Peyer's patch (tissue), 4 donors: ENCODE data around the gene RAB37.

Source experiments
- CTCF ChIP-seq, 6 experiments: fragments of 450-650 bp in 4 of 6; fragments of 200-600 bp in 2 of 6; sonication (generic) in 1 of 6; IDR thresholded peaks; one replicate each; pipeline ENCODE4 v1.5.1; 2017 to 2019; ENCODE audit warnings: antibody characterized with exemption in 6 of 6, mild to moderate bottlenecking in 3 of 6, moderate library complexity in 1 of 6
- POLR2A ChIP-seq, 2 donors: fragments of 450-650 bp; IDR thresholded peaks; one replicate each; pipeline ENCODE4 v1.5.1; 2017; ENCODE audit warnings: antibody characterized with exemption in 2 of 2, mild to moderate bottlenecking in 2 of 2, moderate library complexity in 2 of 2

GRCh38 chr17:74750039-74750326 is 12.9 kb downstream of the RAB37 start:
- TF ChIP-seq CTCF (IDR thresholded peaks at IDR 0.05), result no peak
- no peak for TF ChIP-seq POLR2A (IDR thresholded peaks at IDR 0.05)
